Measurements from ENCODE around the gene PIK3R3.

GRCh38 chr1:46030074-46030870, 102.2 kb downstream of the PIK3R3 start:
- TF ChIP-seq CTCF (IDR thresholded peaks at IDR 0.05): no peak
- TF ChIP-seq EP300 (IDR thresholded peaks at IDR 0.05): no peak
- no peak for TF ChIP-seq REST (IDR thresholded peaks at IDR 0.05)
- TF ChIP-seq MAX (IDR thresholded peaks at IDR 0.05): no peak
- TF ChIP-seq CEBPB (IDR thresholded peaks at IDR 0.05): no peak
- TF ChIP-seq SMC3 (IDR thresholded peaks at IDR 0.05): no peak
- TF ChIP-seq RFX5 (IDR thresholded peaks at IDR 0.05): no peak
- TF ChIP-seq POLR2A (IDR thresholded peaks at IDR 0.05; ENCODE audit: low read length): no peak
- TF ChIP-seq MAZ (IDR thresholded peaks at IDR 0.05; ENCODE audit: borderline replicate concordance, low read depth, low read length): no peak
- TF ChIP-seq JUN (IDR thresholded peaks at IDR 0.05): no peak
- no peak for TF ChIP-seq FOSL2 (IDR thresholded peaks at IDR 0.05)
- no peak for TF ChIP-seq FOSL2 (CRISPR knock-in tag; IDR thresholded peaks at IDR 0.05)
- no peak for TF ChIP-seq KDM1A (IDR thresholded peaks at IDR 0.05; ENCODE audit: low read depth)

Measured in A549 (cell line).